Transverse colon (tissue), 4 donors: ENCODE results near the gene PHETA1. TPM values are rescaled to one million over a fixed set of nuclear protein-coding genes. Genes with fewer than 3 reads are reported as not detected.

Experiments used
- DNase-seq: peaks from one replicate; pipeline ENCODE4 v3.0.0-alpha.2; 2019
- H3K27ac ChIP-seq, 4 donors: fragments of 200-600 bp; sonication (generic); 2 replicates each; pipeline ENCODE4 v1.5.1; 2016 to 2018; ENCODE audit warnings: inconsistent platforms in 4 of 4
- H3K27me3 ChIP-seq: fragments of 200-600 bp; sonication (generic); 2 replicates; pipeline ENCODE4 v1.5.1; 2017; ENCODE audit warnings: inconsistent platforms
- H3K36me3 ChIP-seq, 4 donors: fragments of 200-600 bp; sonication (generic); 2 replicates each; pipeline ENCODE4 v1.5.1; 2017 to 2019; ENCODE audit warnings: inconsistent platforms in 4 of 4
- H3K4me1 ChIP-seq, 4 donors: fragments of 200-600 bp; sonication (generic); 2 replicates each; pipeline ENCODE4 v1.5.1; 2017 to 2020; ENCODE audit warnings: inconsistent platforms in 4 of 4
- H3K4me3 ChIP-seq, 4 donors: fragments of 200-600 bp; sonication (generic); 1 replicate in 1 of 4; 2 replicates in 3 of 4; pipeline versions ENCODE4 v1.5.1 to v1.6.1; 2017 to 2019; ENCODE audit warnings: inconsistent platforms in 4 of 4
- H3K9me3 ChIP-seq, 2 donors: fragments of 200-600 bp; sonication (generic); 2 replicates each; pipeline ENCODE4 v1.5.1; 2017 to 2019; ENCODE audit warnings: inconsistent platforms in 2 of 2
- CTCF ChIP-seq, 5 experiments: fragments of 200-600 bp in 3 of 5; fragments of 450-650 bp in 2 of 5; sonication (generic) in 3 of 5; IDR thresholded peaks; 1 replicate in 2 of 5; 2 replicates in 3 of 5; pipeline ENCODE4 v1.5.1; 2016 to 2017; ENCODE audit warnings: antibody characterized with exemption in 5 of 5, inconsistent platforms in 3 of 5, mild to moderate bottlenecking in 2 of 5, moderate library complexity in 1 of 5
- EP300 ChIP-seq: sonication (generic); formaldehyde crosslinking; IDR thresholded peaks from one replicate; pipeline ENCODE4 v1.6.1; 2017; ENCODE audit warnings: antibody characterized with exemption, low read depth
- POLR2A ChIP-seq: fragments of 450-650 bp; IDR thresholded peaks from one replicate; pipeline ENCODE4 v1.6.1; 2016; ENCODE audit warnings: antibody characterized with exemption, mild to moderate bottlenecking, moderate library complexity
- POLR2AphosphoS5 ChIP-seq, 3 donors: sonication (generic); formaldehyde crosslinking; IDR thresholded peaks; one replicate each; pipeline ENCODE4 v1.6.1; 2016; ENCODE audit warnings: antibody characterized with exemption in 3 of 3
- WGBS, 2 donors: methylation state at CpG; one replicate each; pipeline ENCODE4 v1.1.5; 2018; ENCODE audit warnings: low coverage in 1 of 2; 5-methylcytosine and 5-hydroxymethylcytosine counted together
- in situ Hi-C, 4 donors: fragments of 200-750 bp; cut with MboI; loops; one replicate each; pipeline versions ENCODE4 v1.15.0 to v1.15.1; 2017; ENCODE audit warnings: low sequenced_read_pairs in 3 of 4, low pct_ligation_motif_present in 1 of 4, low pct_unique_long_range_greater_than_20kb in 1 of 4
- intact Hi-C: fragments of 100-400 bp; cut with DNase I; formaldehyde crosslinking; loops from one replicate; pipeline ENCODE4 v1.15.1; 2023; ENCODE audit warnings: low total_unique reads
- total RNA-seq, 4 donors: library from RNA; depleted of rRNA; stranded (reverse); fragments of >200 nt; gene quantifications; one replicate each; pipeline ENCODE4 v1.1.0, GENCODE V29; 2016

The PHETA1 gene
- total RNA-seq, 4 donors from 2014 or later: 22.4 to 34.8 (median 28.1) TPM

DNA sequence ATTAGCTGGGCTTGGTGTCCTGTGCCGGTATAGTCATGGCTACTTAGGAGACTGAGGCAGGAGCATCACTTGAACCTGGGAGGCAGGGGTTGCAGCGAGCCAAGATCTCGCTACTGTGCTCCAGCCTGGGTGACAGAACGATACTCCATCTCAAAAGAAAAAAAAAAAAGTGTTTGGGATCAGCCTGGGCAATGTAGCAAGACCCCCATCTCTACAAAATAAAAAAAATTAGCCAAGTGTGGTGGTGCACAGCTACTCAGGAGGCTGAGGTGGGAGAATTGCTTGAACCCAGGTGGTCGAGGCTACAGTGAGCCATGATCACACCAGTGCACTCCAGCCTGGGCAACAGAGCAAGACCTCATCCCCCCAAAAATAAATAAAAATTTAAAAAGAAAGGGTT is 47.6 kb downstream of the PHETA1 start:
- Histone ChIP-seq H3K27me3 (no peaks in the 10 kb centered on the region), H3K27ac (no peak overlapping the region), H3K4me1 (no peaks in the 10 kb centered on the region), H3K9me3 (no peaks in the 10 kb centered on the region), H3K4me3 (no peak overlapping the region), H3K36me3 (no peaks in the 10 kb centered on the region)
- TF ChIP-seq EP300 (no peak), POLR2AphosphoS5 (IDR thresholded peaks at IDR 0.05) (no peak), POLR2A (no peak), CTCF (IDR thresholded peaks at IDR 0.05) (no peak)
- in situ Hi-C loops: loop anchor here in 3 of 4 donors (25.0 kb wide), 3 partner anchors 284 to 384 kb away; partner anchors contain the start of gene CUX2 (in 2 of the 3)
- intact Hi-C loops: no loop called here
- 85 to 87% methylated on average over 5 of the region's 5 CpGs for WGBS, 2 donors
- DNase-seq: no peak

GRCh38 chr12:111320258-111321050 is 48.4 kb downstream of the PHETA1 start:
- H3K27me3 ChIP-seq: no peaks in the 10 kb centered on the region
- H3K36me3 ChIP-seq: no peaks in the 10 kb centered on the region
- intact Hi-C loops (loop anchor here (1.0 kb wide), 1 partner anchor 41 kb away; no protein-coding TSS in a partner anchor), in situ Hi-C loops (loop anchor here in 3 of 4 donors (25.0 kb wide), 3 partner anchors 283 to 383 kb away; partner anchors contain the start of gene CUX2 (in 2 of the 3))
- no peak for DNase-seq
- TF ChIP-seq EP300 (no peak), POLR2A (no peak), CTCF (IDR thresholded peaks at IDR 0.05) (no peak), POLR2AphosphoS5 (IDR thresholded peaks at IDR 0.05) (no peak)
- H3K4me1 ChIP-seq: no peaks in the 10 kb centered on the region
- no peak overlapping the region for H3K4me3 ChIP-seq
- H3K9me3 ChIP-seq: no peaks in the 10 kb centered on the region
- 94% methylated on average over 62 of the region's 67 CpGs; no CpG with 5 or more reads in 1 of the 2 donors for WGBS, 2 donors
- no peak overlapping the region for H3K27ac ChIP-seq

DNA sequence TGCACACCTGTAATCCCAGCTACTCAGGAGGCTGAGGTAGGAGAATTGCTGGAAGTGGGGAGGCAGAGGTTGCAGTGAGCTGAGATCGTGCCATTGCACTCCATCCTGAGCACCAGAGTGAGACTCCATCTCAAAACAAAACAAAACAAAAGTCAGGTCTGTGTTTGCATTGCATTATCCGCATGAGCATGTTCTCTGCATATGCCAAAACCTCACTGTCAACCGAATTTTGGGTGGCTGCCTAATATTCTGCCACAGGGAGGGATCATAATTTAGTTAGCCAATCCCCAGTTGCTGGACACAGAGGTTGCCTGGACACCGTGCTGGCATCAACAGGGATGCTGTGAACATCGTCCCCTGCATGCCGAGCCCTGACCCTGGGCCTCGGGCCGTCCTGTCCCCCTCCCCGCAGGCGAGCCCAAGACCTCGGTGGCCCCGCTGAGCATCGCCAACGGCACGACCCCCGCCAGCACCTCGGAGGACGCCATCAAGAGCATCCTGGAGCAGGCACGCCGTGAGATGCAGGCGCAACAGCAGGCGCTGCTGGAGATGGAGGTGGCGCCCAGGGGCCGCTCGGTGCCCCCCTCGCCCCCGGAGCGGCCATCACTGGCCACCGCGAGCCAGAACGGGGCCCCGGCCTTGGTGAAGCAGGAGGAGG is 49.2 kb downstream of the PHETA1 start:
- no peak overlapping the region for H3K4me3 ChIP-seq
- intact Hi-C loops (loop anchor here (1.0 kb wide), 1 partner anchor 42 kb away; no protein-coding TSS in a partner anchor), in situ Hi-C loops (loop anchor here (10.0 to 25.0 kb wide), 4 partner anchors 282 to 382 kb away; partner anchors contain the start of gene CUX2 (in 2 of the 4))
- no peaks in the 10 kb centered on the region for H3K36me3 ChIP-seq
- no peak overlapping the region for H3K27ac ChIP-seq
- H3K4me1 ChIP-seq: no peaks in the 10 kb centered on the region
- TF ChIP-seq EP300: no peak
- WGBS, 2 donors: 88 to 92% methylated on average over 2 to 15 of the region's 32 CpGs
- H3K27me3 ChIP-seq: no peaks in the 10 kb centered on the region
- no peaks in the 10 kb centered on the region for H3K9me3 ChIP-seq
- DNase-seq: no peak

DNA sequence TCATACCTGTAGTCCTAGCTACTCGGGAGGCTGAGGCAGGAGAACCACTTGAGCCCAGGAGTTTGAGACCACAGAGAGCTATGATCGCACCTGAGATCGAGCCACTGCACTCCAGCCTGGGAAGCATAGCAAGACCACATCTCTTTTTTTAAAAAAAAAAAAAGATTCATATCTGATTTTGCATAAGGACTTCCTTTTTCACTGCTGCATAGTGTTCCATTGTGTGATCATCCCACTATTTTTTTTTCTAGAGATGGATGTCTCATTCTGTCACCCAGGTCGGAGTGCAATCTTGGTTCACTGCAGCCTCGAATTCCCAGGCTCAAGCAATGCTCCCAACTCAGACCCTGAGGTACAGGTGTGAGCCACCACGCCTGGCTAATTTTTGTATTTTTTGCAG is 50.4 kb downstream of the PHETA1 start:
- H3K36me3 ChIP-seq: no peaks in the 10 kb centered on the region
- intact Hi-C loops: no loop called here
- TF ChIP-seq CTCF (IDR thresholded peaks at IDR 0.05): no peak
- no peak for TF ChIP-seq EP300
- peaks cover 0 to 3% (median 0%) of the 10 kb centered on the region in 4 donors for H3K4me1 ChIP-seq
- peaks cover 5% of the 10 kb centered on the region for H3K27me3 ChIP-seq
- in situ Hi-C loops: loop anchor here (10.0 to 25.0 kb wide), 4 partner anchors 281 to 381 kb away; partner anchors contain the start of gene CUX2 (in 2 of the 4)
- WGBS, 2 donors: 76 to 100% methylated on average over 3 to 6 of the region's 6 CpGs
- DNase-seq: no peak
- H3K9me3 ChIP-seq: no peaks in the 10 kb centered on the region
- no peak overlapping the region for H3K4me3 ChIP-seq
- H3K27ac ChIP-seq: no peak overlapping the region
